Renal cortex interstitium (tissue), 11 donors: ENCODE data around the gene GH1. TPM values are rescaled to one million over a fixed set of nuclear protein-coding genes. Genes with fewer than 3 reads are reported as not detected.
A peak's percentile ranks its signal among the peaks of the same experiment; 100 is the strongest.
"Not testable (repeated sequence)": the region's sequence is repeated elsewhere in the genome, so short reads cannot be mapped to it uniquely, and the experiment has no call there.

Experiments
- DNase-seq, 11 donors: peaks; one replicate each; pipeline ENCODE4 v3.0.0-alpha.2; 2013; ENCODE audit warnings: low read depth in 9 of 11, low spot score in 4 of 11; ENCODE audit errors: extremely low read depth in 1 of 11
- polyA plus RNA-seq, 3 donors: library from polyadenylated mRNA; unstranded; fragments of 120-200 nt; gene quantifications; one replicate each; pipeline ENCODE4 v1.2.1, GENCODE V29; 2013; ENCODE audit not compliant: insufficient read length in 3 of 3

Gene GH1
- polyA plus RNA-seq, 3 donors: 0.24 TPM; not detected in 2

DNA sequence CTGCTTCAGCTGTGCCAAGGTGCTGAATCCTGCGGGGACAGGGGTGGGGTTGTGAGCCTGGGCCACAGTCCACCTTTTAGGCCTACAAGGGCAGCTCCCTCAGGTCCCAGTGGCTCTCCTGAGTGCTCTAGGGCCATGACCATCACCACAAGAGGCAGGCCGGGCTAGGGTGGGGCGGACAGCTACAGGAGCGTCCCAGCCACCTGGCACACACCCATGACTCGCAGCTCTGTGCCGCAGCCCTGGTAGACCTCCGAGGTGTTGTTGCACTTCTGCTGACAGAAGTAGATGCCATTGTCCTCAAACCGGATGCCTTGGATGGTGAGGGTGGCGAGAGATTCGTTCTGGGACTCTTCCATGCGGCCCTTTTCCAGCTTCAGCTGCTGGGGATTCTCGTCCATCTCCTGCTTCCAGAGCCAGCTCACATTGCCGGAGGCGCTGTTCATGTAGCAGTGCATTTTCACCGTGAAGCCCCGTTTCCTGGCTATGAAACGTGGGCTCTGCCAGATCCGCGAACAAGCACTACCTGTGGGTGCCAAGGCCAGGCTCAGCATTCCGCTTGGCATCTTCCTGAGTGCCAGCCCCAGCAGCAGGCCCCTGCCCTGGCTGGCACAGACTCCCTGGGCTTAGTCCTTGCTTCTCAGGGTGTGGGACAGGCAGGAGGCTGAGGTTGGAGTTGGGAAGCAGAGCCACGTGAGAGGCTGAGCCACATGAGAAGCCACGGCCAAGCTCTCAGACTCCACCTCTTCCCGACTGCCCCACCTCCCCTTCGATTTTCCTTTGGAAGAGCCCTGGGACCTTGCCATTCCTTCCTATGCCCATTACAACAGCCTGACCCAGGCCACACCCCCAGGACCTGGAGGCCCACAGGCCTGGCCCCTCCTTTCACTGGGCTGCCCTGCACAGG is 11.5 kb upstream of the GH1 start:
- no peak for DNase-seq

DNA sequence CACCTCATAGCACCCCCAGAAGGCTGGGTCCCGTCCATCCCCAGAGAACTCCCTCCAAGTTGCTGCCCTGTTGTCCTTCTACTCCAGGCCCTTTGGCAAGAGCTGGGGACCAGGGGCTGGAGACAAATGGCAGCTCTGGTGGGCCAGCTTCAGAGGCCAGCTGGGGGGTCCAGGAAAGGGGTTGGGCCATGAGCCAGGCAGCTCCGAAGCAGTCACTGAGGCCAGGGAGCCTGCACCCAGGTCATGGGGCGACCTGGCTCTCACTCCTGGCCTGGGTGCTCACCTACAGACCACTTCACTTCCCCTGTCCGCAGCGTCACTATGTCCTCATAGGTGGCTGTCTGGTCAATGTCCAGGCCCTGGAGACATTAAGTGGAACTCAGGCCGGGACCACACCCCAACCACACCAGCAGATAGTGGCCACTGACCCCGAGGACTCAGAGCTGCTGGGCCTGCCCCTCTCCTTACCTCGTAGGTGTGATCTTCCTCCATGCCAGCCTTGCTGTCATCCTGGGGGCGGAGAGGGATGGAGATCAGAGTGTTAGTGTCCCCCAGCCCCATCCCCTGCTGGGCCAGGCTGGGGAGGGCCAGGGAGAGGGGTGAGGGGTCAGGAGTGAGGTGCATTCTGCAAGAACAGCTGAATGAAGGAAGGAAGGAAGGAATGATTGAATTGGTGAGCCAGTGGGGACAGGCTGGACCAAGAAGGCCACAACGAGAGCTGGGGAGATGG is 10.5 kb upstream of the GH1 start:
- no peak for DNase-seq

DNA sequence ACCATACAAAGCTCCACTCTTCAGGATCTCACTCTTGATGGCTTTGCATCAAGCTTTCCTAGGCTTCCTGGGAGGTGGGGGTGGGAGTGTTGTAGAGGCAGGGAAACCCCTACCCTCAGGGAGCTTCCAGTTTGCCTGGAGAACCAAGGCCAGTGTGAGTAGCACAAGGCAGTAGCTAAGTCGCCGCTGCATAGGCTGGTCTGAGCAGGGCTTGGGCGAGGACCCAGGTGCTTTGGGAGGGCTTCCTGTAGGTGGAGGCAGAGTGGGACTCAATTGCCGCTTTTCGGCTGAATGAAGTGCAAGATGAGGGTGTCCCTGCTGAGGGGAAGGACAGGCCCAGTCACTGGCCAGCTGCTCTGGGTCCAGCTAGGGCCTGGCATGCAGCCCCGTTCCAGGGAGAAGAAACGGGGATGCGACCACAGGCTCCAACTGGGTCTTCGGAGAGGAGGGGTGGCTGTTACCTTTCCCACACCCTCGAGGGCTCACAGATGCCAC is 9.6 kb upstream of the GH1 start:
- DNase-seq: no peak

DNA sequence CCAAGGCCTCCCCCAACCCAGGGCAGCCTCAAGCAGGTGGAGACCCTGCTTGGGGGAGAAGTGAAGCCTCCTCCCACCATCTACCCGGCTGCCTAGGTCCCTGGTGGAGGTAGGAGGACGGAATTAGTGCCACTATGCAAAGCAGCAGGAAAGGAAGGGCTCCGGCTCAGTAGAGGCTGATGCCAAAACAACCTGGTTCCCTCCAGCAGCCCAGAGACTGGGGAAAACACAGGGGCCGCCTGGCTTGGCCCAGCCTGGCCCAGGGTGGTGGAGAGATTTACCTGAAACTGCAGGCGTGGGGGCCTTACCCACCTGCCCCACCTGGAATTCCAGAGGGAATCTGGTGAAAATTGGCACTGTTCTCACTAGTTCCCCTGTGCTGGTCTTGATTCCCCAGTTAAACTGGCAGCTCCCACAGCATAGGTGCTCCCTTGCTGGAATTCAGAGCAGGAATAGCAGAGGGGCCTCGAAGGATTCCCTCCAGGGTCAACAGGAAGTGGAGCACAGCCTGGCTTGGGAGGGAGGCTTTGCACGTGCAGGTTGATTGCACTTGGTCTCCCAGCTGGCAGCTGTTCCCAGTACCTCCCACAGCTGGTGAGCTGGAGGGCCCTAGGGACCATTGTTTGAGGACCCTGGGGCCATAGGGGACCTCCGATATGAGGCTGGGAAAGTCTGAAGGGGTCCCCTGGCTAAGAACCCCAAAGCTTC is 9.0 kb upstream of the GH1 start:
- no peak for DNase-seq

DNA sequence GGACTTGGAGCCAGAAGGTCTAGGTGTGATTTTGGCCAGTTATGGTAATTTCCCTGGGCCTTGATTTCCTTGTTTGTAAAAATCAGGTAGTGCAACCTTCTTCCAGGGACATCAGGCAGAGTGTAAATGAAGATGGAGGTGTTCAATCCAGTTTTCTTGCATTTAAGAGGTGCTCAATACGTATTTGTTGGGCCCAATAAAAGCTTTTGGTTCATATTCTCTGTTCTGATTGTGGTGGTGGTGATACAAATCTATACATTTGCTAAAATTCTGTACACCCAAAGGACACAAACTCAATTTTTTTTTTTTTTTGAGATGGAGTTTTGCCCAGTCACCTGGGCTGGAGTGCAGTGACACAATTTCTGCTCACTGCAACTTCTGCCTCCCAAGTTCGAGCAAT is 7.5 kb upstream of the GH1 start:
- no peak for DNase-seq

DNA sequence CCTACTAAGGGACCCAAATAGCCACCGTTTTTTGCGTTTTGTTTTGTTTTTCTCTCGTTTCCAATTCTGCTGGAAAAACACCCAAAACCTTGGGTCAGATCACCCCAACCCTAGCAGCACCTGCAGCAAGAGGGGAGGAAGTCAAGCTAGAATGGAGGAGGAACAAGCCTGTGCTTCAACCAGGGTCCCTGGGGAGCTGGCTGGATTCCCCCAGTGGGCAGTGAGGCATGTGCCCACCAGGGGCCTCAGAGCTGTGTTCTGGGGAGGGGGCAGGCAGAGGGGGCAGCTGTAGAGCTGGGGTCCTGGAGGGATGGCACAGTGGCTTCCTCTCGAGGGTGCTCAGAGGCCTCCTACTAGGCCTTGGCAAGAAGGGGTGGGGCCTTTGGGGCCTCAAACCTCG is 7.0 kb upstream of the GH1 start:
- DNase-seq: no peak

DNA sequence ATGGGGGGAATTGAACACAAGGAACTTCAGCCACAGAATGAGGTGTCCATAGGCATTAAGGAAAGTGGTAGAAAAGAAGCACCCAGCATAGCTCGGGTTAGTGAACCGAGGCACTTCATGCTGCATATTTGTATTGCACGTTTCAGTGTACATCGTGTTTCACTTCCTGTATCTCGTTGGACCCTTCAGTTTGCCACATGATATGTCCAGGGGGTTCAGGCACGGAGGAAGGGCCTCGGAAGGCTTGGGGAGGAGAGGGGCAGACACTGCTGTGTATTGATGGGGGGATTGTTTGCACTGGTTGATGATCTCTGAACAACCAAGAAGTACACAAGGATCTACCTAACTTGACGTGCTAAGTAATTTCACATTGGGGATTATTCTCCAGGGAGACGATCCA is 3.8 kb upstream of the GH1 start:
- DNase-seq: not testable (repeated sequence)

DNA sequence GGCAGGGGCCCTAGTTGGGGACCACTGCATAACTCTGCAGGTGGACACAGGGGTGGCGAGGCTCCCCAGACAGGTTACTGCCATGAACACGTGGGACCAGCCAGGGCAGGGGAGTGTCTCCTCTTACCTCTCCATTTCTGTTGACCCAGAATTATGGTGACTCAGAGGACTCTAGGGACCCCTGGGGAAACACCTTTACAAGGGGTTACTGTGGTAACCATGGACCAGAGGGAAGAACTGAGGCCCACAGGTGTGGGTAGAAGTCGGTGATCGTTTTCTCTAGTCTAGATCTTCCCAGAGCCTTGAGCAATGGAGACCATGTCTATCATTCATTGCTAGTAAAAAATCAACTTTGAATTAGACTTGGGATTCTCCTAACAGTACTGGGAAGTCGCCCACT is 2.1 kb upstream of the GH1 start:
- not testable (repeated sequence) for DNase-seq

DNA sequence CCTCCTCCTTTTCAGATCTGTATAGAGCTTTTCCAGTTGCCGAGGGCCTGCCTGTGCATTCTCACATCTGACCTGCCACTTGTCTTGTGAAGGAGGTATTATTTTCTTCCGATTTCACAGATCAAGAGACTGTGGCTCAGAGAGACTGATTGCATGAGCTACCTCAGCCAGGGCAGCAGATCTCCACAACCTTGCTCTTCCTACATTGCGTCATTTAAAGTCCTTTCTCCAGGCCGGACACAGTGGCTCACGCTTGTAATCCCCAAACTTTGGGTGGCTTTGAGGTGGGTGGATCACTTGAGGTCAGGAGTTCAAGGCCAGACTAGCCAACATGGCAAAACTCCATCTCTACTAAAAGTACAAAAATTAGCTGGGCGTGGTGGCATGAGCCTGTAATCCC is 1.4 kb upstream of the GH1 start:
- DNase-seq: not testable (repeated sequence)

DNA sequence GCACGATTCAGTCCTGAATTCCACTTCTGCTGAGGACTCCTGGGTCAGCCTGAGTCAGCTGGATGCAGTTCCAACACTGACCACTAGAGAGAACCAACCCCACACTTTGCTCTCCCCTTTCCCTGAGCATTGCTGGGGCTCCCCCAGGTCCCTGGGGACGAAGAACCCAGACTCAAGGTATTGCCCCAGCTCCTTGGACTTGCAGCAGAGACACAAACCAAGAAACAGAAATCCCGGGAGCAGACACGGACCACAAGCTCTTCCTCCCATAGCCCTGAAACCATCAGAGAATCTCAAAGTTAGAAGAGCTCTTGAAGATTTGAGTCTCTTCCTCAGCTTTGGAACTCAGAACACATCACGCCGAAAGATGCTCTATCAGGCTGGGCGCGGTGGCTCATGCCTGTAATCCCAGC is 678 bp upstream of the GH1 start:
- DNase-seq: peak in 7 of 11 donors; percentile 21 to 56 (median 37)

DNA sequence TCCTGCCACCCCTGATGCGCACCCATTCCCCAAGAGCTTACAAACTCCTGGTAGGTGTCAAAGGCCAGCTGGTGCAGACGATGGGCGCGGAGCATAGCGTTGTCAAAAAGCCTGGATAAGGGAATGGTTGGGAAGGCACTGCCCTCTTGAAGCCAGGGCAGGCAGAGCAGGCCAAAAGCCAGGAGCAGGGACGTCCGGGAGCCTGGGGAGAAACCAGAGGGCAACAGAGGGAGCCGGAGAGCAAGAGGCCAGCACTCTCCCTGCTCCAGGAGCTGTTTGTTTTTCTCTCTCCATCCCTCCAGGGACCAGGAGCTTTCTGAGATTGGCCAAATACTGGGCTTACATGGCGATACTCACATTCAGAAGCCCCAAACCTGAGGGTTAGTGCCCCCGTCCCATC is 334 bp downstream of the GH1 start:
- no peak for DNase-seq

DNA sequence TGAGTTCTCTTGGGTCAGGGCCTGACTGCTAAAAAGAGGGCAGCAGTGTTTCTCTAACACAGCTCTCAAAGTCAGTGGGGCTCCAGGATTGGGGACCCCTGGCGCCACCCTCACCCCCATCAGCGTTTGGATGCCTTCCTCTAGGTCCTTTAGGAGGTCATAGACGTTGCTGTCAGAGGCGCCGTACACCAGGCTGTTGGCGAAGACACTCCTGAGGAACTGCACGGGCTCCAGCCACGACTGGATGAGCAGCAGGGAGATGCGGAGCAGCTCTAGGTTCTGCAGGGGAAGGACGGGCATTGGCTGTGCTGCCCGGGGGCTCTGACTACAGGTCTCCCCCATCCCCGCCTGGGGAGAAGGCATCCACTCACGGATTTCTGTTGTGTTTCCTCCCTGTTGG is 993 bp downstream of the GH1 start:
- DNase-seq: no peak

DNA sequence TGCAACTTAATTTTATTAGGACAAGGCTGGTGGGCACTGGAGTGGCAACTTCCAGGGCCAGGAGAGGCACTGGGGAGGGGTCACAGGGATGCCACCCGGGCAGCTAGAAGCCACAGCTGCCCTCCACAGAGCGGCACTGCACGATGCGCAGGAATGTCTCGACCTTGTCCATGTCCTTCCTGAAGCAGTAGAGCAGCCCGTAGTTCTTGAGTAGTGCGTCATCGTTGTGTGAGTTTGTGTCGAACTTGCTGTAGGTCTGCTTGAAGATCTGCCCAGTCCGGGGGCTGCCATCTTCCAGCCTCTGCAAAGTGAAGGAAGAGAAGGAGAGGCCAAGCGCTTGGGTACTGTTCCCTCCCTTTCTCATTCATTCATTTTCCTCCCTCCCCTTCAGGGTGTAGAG is 1.4 kb downstream of the GH1 start:
- not testable (repeated sequence) for DNase-seq

DNA sequence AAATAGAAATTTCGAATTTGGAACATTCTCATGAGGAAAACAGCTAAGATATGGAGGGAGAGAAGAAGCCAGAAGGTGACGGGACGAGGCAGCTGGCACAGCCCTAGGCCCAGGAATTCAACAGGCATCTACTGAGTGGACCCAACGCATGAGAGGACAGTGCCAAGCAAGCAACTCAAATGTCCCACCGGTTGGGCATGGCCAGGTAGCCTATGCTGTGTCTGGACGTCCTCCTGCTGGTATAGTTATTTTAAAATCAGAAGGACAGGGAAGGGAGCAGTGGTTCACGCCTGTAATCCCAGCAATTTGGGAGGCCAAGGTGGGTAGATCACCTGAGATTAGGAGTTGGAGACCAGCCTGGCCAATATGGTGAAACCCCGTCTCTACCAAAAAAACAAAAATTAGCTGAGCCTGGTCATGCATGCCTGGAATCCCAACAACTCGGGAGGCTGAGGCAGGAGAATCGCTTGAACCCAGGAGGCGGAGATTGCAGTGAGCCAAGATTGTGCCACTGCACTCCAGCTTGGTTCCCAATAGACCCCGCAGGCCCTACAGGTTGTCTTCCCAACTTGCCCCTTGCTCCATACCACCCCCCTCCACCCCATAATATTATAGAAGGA is 2.0 kb downstream of the GH1 start:
- no peak for DNase-seq

DNA sequence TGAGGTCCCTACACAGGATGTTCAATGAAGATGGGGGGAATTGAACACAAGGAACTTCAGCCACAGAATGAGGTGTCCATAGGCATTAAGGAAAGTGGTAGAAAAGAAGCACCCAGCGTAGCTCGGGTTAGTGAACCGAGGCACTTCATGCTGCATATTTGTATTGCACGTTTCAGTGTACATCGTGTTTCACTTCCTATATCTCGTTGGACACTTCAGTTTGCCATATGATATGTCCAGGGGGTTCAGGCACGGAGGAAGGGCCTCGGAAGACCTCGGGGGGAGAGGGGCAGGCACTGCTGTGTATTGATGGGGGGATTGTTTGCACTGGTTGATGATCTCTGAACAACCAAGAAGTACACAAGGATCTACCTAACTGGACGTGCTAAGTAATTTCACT is 2.9 kb downstream of the GH1 start:
- not testable (repeated sequence) for DNase-seq

DNA sequence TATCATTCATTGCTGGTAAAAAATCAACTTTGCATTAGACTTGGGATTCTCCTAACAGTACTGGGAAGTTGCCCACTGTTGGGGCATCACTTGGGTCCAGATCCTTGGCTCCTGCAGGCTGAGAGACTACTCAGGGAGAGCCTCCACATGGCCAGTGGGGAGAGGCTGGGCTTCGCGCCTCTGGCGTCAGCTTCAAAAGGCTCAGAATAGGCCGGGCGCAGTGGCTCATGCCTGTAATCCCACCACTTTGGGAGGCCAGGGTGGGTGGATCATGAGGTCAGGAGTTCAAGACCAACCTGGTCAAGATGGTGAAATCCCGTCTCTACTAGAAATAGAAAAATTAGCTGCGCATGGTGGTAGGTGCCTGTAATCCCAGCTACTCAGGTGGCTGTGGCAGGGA is 4.2 kb downstream of the GH1 start:
- DNase-seq: no peak

DNA sequence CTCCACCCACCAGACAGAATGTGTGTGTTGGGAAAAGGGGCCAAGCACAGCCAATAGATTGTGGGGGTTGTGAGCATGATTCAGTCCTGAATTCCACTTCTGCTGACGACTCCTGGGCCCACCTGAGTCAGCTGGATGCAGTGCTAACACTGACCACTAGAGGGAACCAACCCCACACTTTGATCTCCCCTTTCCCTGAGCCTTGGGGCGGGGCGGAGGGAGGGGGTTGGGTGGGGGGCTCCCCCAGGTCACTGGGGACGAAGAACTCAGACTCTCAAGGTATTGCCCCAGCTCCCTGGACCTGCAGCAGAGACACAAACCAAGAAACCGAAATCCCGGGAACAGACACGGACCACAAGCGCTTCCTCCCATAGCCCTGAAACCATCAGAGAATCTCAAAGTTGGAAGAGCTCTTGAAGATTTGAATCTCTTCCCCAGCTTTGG is 7.0 kb downstream of the GH1 start:
- DNase-seq: no peak

DNA sequence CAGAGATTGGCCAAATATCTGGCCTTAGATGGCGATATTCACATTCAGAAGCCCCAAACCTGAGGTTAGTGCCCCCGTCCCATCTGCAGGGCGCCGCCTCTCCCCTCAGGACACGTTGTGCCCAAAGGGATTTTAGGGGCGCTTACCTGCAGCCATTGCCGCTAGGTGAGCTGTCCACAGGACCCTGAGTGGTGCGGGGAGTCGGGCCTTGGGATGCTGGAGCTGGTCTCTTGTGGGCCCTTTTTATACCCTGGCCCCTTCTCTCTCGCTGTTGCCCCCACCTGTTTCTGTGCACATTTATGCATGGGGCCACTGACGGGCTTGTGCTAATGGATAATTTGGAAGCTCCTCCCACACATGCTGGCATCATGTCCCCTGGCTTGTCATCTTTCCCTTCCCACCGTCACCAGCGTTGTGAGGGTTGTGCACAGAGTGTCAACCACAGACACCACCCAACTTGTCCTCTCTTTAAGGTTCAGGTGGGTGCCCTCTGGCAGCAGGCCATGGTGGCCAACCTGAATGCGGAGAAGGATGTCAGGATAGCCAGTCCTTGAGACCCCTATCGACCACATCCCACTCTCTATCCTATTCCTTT is 7.5 kb downstream of the GH1 start, which contains the start of gene CSHL1:
Gene CSHL1 (minus strand): TSS at position 218 of the 595 bp plus-strand sequence. CDS start 62 bp downstream, at position 156.
- DNase-seq: no peak

DNA sequence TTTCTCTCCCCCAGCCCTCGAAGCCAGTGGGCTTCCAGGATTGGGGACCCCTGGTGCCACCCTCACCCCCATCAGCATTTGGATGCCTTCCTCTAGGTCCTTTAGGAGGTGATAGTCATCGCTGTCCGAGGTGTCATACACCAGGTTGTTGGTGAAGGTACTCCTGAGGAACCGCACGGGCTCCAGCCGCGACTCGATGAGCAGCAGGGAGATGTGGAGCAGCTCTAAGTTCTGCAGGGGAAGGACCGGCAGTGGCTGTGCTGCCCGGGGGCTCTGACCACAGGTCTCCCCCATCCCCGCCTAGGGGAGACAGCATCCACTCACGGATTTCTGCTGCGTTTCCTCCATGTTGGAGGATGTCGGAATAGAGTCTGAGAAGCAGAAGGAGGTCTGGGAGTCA is 8.5 kb downstream of the GH1 start:
- no peak for DNase-seq
